Gastrocnemius medialis (tissue), 4 donors: ENCODE measurements around the gene MFSD6.

Source experiments
- CTCF ChIP-seq, 5 experiments: fragments of 450-650 bp in 3 of 5; fragments of 200-600 bp in 2 of 5; sonication (generic) in 2 of 5; IDR thresholded peaks in 4 of 5; conservative IDR thresholded peaks in 1 of 5; 1 replicate in 4 of 5; 2 replicates in 1 of 5; pipeline ENCODE4 v1.5.1; 2016 to 2019; ENCODE audit warnings: antibody characterized with exemption in 5 of 5, mild to moderate bottlenecking in 3 of 5, moderate library complexity in 3 of 5
- POLR2A ChIP-seq, 2 donors: fragments of 450-650 bp; IDR thresholded peaks; one replicate each; pipeline ENCODE4 v1.6.1; 2017; ENCODE audit warnings: antibody characterized with exemption in 2 of 2, mild to moderate bottlenecking in 2 of 2, moderate library complexity in 2 of 2

GRCh38 chr2:190533968-190534309 lies 125.8 kb downstream of the MFSD6 start:
- TF ChIP-seq CTCF (IDR thresholded peaks at IDR 0.05 in 4 of 5, conservative IDR thresholded peaks at IDR 0.05 in 1 of 5) (no peak), POLR2A (IDR thresholded peaks at IDR 0.05) (no peak)
